IMR-90 (cell line): ENCODE data around the gene ACAP2. TPM values are rescaled to one million over a fixed set of nuclear protein-coding genes. Genes with fewer than 3 reads are reported as not detected.

Experiments
- ATAC-seq: fragments of 200-7000 bp; cut with Tn5 transposase; 2 replicates; pipeline ENCODE4 v1.9.1; 2020; ENCODE audit warnings: low read depth, mild to moderate bottlenecking, moderate library complexity
- BruUV-seq: library from RNA; stranded (reverse); fragments of 400-500 nt; replicated peaks from 2 replicates; lab custom pipeline; 2021; lab: Mats Ljungman, UMichigan
- CTCF ChIA-PET: fragments of 300-600 bp; formaldehyde crosslinking; extraction: SDS; loops from one replicate; lab custom pipeline; 2021; ENCODE audit warnings: antibody characterized with exemption; lab: Yijun Ruan, JAX
- POLR2A ChIA-PET: fragments of 300-600 bp; sonication (Branson Sonifier 250); formaldehyde crosslinking; loops from one replicate; lab custom pipeline; 2022; ENCODE audit warnings: antibody characterized with exemption; ENCODE audit not compliant: unreplicated experiment; lab: Charles Lee
- DNase-seq: peaks from one replicate; pipeline ENCODE4 v3.0.0; 2013
- H2AFZ ChIP-seq: replicated peaks from 2 replicates; pipeline ENCODE3; 2013; ENCODE audit warnings: low read length, mild to moderate bottlenecking; ENCODE audit not compliant: poor library complexity
- H2AK5ac ChIP-seq: 2 replicates; pipeline ENCODE4 v1.6.1; 2013; ENCODE audit warnings: low read depth, low read length, inconsistent platforms
- H2AK9ac ChIP-seq: replicated peaks from 2 replicates; pipeline ENCODE3; 2013; ENCODE audit warnings: mild to moderate bottlenecking, low read depth, low read length, moderate library complexity; ENCODE audit not compliant: poor library complexity
- H2BK120ac ChIP-seq: 2 replicates; pipeline ENCODE4 v1.6.1; 2013; ENCODE audit warnings: low read depth, low read length, inconsistent platforms
- H2BK15ac ChIP-seq: 3 replicates; pipeline ENCODE4 v1.6.1; 2013; ENCODE audit warnings: low read depth, low read length, inconsistent platforms
- H2BK20ac ChIP-seq: 2 replicates; pipeline ENCODE4 v1.6.1; 2013; ENCODE audit warnings: low read depth, mild to moderate bottlenecking, inconsistent platforms, low read length, moderate library complexity
- H2BK5ac ChIP-seq: 2 replicates; pipeline ENCODE4 v1.6.1; 2013; ENCODE audit warnings: mild to moderate bottlenecking, low read depth, low read length, inconsistent platforms; ENCODE audit not compliant: poor library complexity, severe bottlenecking
- H3K14ac ChIP-seq: replicated peaks from 2 replicates; pipeline ENCODE4 v1.6.1; 2013; ENCODE audit warnings: low read depth, low read length, inconsistent platforms
- H3K18ac ChIP-seq: 2 replicates; pipeline ENCODE4 v1.6.1; 2013; ENCODE audit warnings: low read depth, low read length, control low read depth
- H3K23ac ChIP-seq: 2 replicates; pipeline ENCODE4 v1.6.1; 2013; ENCODE audit warnings: low read depth, low read length, inconsistent platforms
- H3K27ac ChIP-seq: 2 replicates; pipeline ENCODE4 v1.5.1; 2013; ENCODE audit warnings: mild to moderate bottlenecking, control low read depth, low read length; ENCODE audit not compliant: insufficient read depth
- H3K27me3 ChIP-seq: 2 replicates; pipeline ENCODE4 v1.6.1; 2013; ENCODE audit warnings: low read length; ENCODE audit not compliant: control insufficient read depth, insufficient read depth
- H3K36me3 ChIP-seq: 2 replicates; pipeline ENCODE4 v1.6.1; 2013; ENCODE audit warnings: low read length, mixed read lengths; ENCODE audit not compliant: control insufficient read depth, insufficient read depth
- H3K4ac ChIP-seq: 2 replicates; pipeline ENCODE4 v1.6.1; 2013; ENCODE audit warnings: low read depth, low read length, inconsistent platforms
- H3K4me1 ChIP-seq: 2 replicates; pipeline ENCODE4 v1.6.1; 2013; ENCODE audit warnings: low read length, mixed read lengths; ENCODE audit not compliant: control insufficient read depth, insufficient read depth
- H3K4me2 ChIP-seq: 2 replicates; pipeline ENCODE4 v1.6.1; 2013; ENCODE audit warnings: low read depth, mild to moderate bottlenecking, control low read depth, low read length, moderate library complexity
- H3K4me3 ChIP-seq: 2 replicates; pipeline ENCODE4 v1.5.1; 2013; ENCODE audit warnings: low read depth, mild to moderate bottlenecking, control low read depth, low read length, moderate library complexity; ENCODE audit not compliant: insufficient read depth
- H3K56ac ChIP-seq: 2 replicates; pipeline ENCODE4 v1.6.1; 2013; ENCODE audit warnings: low read length, inconsistent platforms; ENCODE audit not compliant: insufficient read depth; ENCODE audit errors: extremely low read depth
- H3K79me1 ChIP-seq, 2 experiments: 2 replicates each; pipeline ENCODE4 v1.6.1; 2013; ENCODE audit warnings: low read length in 2 of 2, inconsistent platforms in 1 of 2, low read depth in 1 of 2
- H3K9ac ChIP-seq: 2 replicates; pipeline ENCODE4 v1.6.1; 2013; ENCODE audit warnings: low read depth, low read length, control low read depth
- H3K9me1 ChIP-seq: 2 replicates; pipeline ENCODE4 v1.6.1; 2013; ENCODE audit warnings: low read length, inconsistent platforms; ENCODE audit not compliant: insufficient read depth
- H3K9me3 ChIP-seq: 2 replicates; pipeline ENCODE4 v1.6.1; 2013; ENCODE audit warnings: low read length; ENCODE audit not compliant: control insufficient read depth, insufficient read depth
- H4K20me1 ChIP-seq: 2 replicates; pipeline ENCODE4 v1.6.1; 2013; ENCODE audit warnings: low read length, inconsistent platforms; ENCODE audit not compliant: insufficient read depth
- H4K5ac ChIP-seq: 2 replicates; pipeline ENCODE4 v1.6.1; 2013; ENCODE audit warnings: mild to moderate bottlenecking, low read depth, low read length, control low read depth
- H4K8ac ChIP-seq, 2 experiments: 2 replicates each; pipeline ENCODE4 v1.6.1; 2013; ENCODE audit warnings: low read depth in 2 of 2, low read length in 2 of 2, control low read depth in 1 of 2, inconsistent platforms in 1 of 2
- H4K91ac ChIP-seq: 2 replicates; pipeline ENCODE4 v1.6.1; 2013; ENCODE audit warnings: low read depth, low read length, inconsistent platforms; ENCODE audit not compliant: insufficient read depth
- CHD1 ChIP-seq: IDR thresholded peaks from 2 replicates; pipeline ENCODE4 v1.6.1; 2012; ENCODE audit warnings: low read depth, low read length, improper control_type of control experiment
- CTCF ChIP-seq: conservative IDR thresholded peaks from 2 replicates; pipeline ENCODE4 v1.5.1; 2012; ENCODE audit warnings: mild to moderate bottlenecking, low read depth, low read length, improper control_type of control experiment
- POLR2A ChIP-seq: IDR thresholded peaks from 2 replicates; pipeline ENCODE4 v1.6.1; 2012; ENCODE audit warnings: mild to moderate bottlenecking, low read depth, low read length
- RAD21 ChIP-seq: IDR thresholded peaks from 2 replicates; pipeline ENCODE4 v1.6.1; 2012; ENCODE audit warnings: low read length, improper control_type of control experiment
- SMC3 ChIP-seq: fragments of 150-350 bp; IDR thresholded peaks from 2 replicates; pipeline ENCODE4 v1.6.1; 2016; ENCODE audit warnings: low read depth, mild to moderate bottlenecking, antibody characterized with exemption, low read length, moderate library complexity
- USF2 ChIP-seq: fragments of 150-350 bp; IDR thresholded peaks from 2 replicates; pipeline ENCODE4 v1.6.1; 2017; ENCODE audit warnings: mild to moderate bottlenecking, antibody characterized with exemption, low read length, low read depth
- WGBS, 2 experiments: methylation state at CpG; one replicate each; pipeline versions ENCODE4 v1.1.5 to v1.1.7; 2013; ENCODE audit warnings: missing lambda C conversion rate in 2 of 2; ENCODE audit not compliant: insufficient read length in 1 of 2; ENCODE audit errors: extremely low coverage in 2 of 2; 5-methylcytosine and 5-hydroxymethylcytosine counted together
- dilution Hi-C: fragments of 300-500 bp; cut with HindIII; formaldehyde crosslinking; loops from one replicate; pipeline ENCODE4 v1.14.3; 2018; ENCODE audit warnings: low sequenced_read_pairs; ENCODE audit not compliant: unreplicated experiment
- in situ Hi-C: fragments of 300-500 bp; cut with MboI; formaldehyde crosslinking; loops from 3 replicates; pipeline ENCODE4 v1.14.3; 2019; ENCODE audit warnings: low sequenced_read_pairs, inconsistent platforms, mixed read lengths
- intact Hi-C: fragments of 100-400 bp; cut with micrococcal nuclease; formaldehyde crosslinking; loops from 2 replicates; pipeline ENCODE4 v1.10.0; 2022
- polyA plus RNA-seq, 3 experiments: library from polyadenylated mRNA; depleted of rRNA; stranded (reverse); fragments of >200 nt; gene quantifications; 2 replicates each; pipeline ENCODE4 v1.2.3, GENCODE V29; 2012; ENCODE audit warnings: low replicate concordance in 1 of 3
- total RNA-seq: library from RNA; depleted of rRNA; stranded (reverse); fragments of >200 nt; gene quantifications from 2 replicates; pipeline ENCODE4 v1.2.3, GENCODE V29; 2012

ACAP2 gene
- total and polyA plus RNA-seq, 2 of the 4 experiments (the other 2 are of a cell fraction): 11.9 to 35.1 TPM

- no peak for ATAC-seq
- Histone ChIP-seq H3K9me1 (peaks cover 7% of the 10 kb centered on the region), H3K56ac (no peak overlapping the region), H3K4ac (no peak overlapping the region), H3K9ac (no peak overlapping the region), H3K27ac (no peak overlapping the region), H3K4me3 (no peak overlapping the region), H2BK5ac (no peak overlapping the region), H4K5ac (no peak overlapping the region), H2BK15ac (no peak overlapping the region), H2AK9ac (no peak overlapping the region), H2BK20ac (no peak overlapping the region), H3K36me3 (peaks cover 17% of the 10 kb centered on the region), H3K79me1 (peaks cover 0 to 4% of the 10 kb centered on the region in 2 experiments; a peak in 1 of 4 replicates), H3K4me1 (peaks cover 8% of the 10 kb centered on the region), H4K20me1 (no peaks in the 10 kb centered on the region; the same call in none of the 2 replicates), H4K8ac (no peak overlapping the region), H2BK120ac (no peak overlapping the region), H3K27me3 (no peaks in the 10 kb centered on the region), H3K4me2 (no peak overlapping the region), H3K9me3 (no peaks in the 10 kb centered on the region), H4K91ac (no peak overlapping the region), H3K14ac (no peak overlapping the region), H3K23ac (no peak overlapping the region), H3K18ac (no peak overlapping the region), H2AK5ac (no peak overlapping the region), H2AFZ (no peak overlapping the region)
- in situ Hi-C loops (no loop called here), intact Hi-C loops (no loop called here), dilution Hi-C loops (no loop called here)
- WGBS, 2 experiments: no CpG with 5 or more reads among the region's 3 CpGs
- POLR2A ChIA-PET: no interaction called here
- TF ChIP-seq POLR2A: no peak
- TF ChIP-seq USF2: no peak
- TF ChIP-seq RAD21: no peak
- no peak for TF ChIP-seq SMC3
- TF ChIP-seq CHD1: no peak
- TF ChIP-seq CTCF: no peak
- BruUV-seq: no TSS peak
- CTCF ChIA-PET: interaction anchor here (1.8 kb wide), 1 partner anchor 15 kb away, joined by 8 read pairs; the partner anchor contains the start of gene XXYLT1
- DNase-seq: no peak
Observed at GRCh38 chr3:195285372-195285771, 157.4 kb downstream of the ACAP2 start.
